Activated CD8-positive, alpha-beta memory T cell treated with anti-CD3 and anti-CD28 coated beads, Interleukin-2, amount 50 U/mL, for 48 hours (primary cell): Measurements from ENCODE around the gene PTBP3.
"Not testable (repeated sequence)": the region's sequence is repeated elsewhere in the genome, so short reads cannot be mapped to it uniquely, and the experiment has no call there.

Source experiments
- DNase-seq: peaks from one replicate; pipeline ENCODE4 v3.0.0-alpha.2; 2020

PTBP3 gene

GRCh38 chr9:112267086-112267485, 66.3 kb downstream of the PTBP3 start:
- not testable (repeated sequence) for DNase-seq

DNA sequence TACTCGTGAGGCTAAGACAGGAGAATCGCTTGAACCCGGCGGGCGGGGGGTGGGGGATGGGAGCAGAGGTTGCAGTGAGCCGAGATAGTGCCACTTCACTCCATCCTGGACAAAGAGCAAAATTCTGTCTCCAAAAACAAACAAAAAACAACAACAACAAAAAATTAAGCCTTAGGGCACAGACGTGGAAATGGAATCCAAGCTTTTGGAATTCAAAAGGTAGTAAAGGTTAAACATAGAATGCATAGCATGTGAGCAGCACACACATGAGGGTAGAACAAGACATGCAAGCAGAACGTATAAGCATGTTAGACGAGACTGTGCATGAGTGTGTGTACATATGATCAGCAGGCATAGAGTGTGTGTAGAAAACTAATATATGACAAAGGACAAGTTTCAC, 68.0 kb downstream of the PTBP3 start:
- DNase-seq: no peak

DNA sequence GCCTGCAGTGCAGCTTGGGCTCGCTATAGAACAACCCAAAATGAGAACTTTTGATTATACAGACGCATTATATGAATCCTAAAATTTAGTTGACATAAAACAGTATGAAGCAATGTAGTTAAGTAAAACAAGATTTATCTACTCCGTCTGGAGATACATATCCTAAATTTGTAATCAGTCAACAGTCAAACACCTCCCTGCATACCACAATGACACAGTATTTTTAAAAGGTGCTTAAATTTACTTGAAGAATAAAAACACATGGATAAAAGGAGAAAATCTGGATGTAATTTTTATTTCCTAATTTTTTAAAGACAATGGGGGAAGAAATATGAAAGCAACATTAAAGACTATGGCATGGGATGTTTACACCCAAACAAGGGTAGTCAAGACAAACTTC, 70.8 kb downstream of the PTBP3 start:
- DNase-seq: no peak

GRCh38 chr9:112261133-112261532, 72.3 kb downstream of the PTBP3 start:
- DNase-seq: no peak

DNA sequence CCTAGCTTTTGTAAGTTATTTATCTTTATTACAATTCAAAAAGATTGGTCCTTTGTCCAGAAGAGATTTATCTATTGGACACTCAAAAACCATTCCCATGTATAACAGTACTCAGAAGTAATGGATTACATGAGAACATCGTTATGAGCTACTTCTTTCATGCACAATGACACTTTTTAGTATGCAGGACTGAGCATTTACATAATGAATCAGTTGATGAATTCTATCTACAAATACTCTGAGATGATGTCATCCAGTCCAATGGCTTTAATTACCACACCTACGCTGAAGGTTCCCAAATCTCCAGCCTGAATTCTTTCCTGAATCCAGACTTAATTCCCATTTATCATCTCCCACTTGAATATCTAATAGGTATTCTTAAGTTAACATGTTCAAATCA, 75.3 kb downstream of the PTBP3 start:
- no peak for DNase-seq

DNA sequence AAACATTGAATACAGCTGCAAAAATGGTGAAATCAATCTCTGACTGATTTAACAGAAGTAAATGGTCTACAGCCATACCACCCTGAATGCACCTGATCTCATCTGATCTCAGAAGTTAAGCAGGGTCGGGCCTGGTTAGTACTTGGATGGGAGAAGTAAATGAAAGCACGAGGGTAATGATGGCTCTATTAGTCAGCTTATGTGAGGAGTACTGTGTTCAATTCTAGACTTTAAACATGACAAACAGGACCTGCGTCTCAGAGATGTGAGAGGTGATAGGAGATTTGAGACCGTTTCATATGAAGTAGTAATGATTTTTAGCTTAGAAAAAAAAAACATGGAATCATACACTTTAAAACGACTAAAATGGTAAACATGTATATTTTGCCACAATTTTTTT, 81.2 kb downstream of the PTBP3 start:
- DNase-seq: no peak

GRCh38 chr9:112249277-112249676, 84.1 kb downstream of the PTBP3 start:
- DNase-seq: no peak

- no peak for DNase-seq
These were observed 84.7 kb downstream of the PTBP3 start for GRCh38 chr9:112248722-112249121.

DNA sequence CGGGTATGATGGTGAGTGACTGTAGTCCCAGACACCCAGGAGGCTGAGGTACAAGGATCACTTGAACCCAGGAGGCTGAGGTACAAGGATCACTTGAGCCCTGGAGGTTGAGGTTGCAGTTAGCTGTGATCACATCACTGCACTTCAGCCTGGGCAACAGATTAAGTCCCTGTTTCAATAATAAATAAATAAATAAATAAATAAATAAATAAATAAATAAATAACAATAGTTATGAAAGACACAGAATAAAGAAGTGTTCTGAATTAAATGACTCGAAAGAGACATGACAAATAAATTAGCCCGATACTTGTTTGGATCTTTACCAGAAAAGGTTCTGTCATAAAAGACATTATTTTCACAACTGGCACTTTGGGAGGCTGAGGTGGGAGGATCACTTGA, 86.3 kb downstream of the PTBP3 start:
- DNase-seq: no peak

DNA sequence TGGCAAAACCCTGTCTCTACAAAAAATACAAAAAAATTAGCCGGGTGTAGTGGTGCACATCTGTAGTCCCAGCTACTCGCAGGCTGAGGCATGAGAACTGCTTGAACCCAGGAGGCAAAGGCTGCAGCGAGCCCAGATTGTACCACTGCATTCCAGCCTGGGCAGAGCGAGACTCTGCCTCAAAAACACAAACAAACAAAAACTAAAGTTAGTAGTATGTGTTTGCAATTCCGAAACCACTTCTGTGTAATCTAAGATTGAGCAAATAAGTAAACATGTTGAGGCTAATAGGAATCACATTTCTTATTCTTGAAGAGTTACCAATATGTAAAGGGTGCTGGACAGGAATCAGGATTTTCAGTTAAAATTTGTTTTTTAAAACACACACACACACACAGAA, 88.3 kb downstream of the PTBP3 start:
- DNase-seq: no peak

GRCh38 chr9:112242147-112242804, 91.1 kb downstream of the PTBP3 start:
- DNase-seq: no peak

GRCh38 chr9:112241491-112241890, 91.9 kb downstream of the PTBP3 start:
- no peak for DNase-seq

DNA sequence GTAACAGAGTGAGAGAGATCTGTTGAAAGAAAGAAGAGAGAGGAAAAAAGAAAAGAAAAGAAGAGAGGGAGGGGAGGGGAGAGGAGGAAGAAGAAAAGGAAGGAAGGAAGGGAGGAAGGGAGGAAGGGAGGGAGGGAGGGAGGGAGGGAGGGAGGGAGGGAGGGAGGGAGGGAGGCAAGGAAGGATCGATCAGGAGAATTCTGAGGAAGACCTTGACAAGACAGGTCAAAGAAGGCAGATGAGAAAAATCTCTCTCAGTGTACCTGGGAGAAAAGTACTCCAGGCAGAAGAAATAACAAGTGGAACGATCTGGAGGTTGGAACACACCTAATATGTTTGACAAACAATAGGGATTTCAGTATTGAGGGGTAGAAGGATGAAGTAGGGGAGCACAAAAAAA, 93.7 kb downstream of the PTBP3 start:
- DNase-seq: no peak

- no peak for DNase-seq
These were observed 94.1 kb downstream of the PTBP3 start for GRCh38 chr9:112239284-112239683.

- DNase-seq: no peak
These were observed 98.6 kb downstream of the PTBP3 start for GRCh38 chr9:112234779-112235178.

DNA sequence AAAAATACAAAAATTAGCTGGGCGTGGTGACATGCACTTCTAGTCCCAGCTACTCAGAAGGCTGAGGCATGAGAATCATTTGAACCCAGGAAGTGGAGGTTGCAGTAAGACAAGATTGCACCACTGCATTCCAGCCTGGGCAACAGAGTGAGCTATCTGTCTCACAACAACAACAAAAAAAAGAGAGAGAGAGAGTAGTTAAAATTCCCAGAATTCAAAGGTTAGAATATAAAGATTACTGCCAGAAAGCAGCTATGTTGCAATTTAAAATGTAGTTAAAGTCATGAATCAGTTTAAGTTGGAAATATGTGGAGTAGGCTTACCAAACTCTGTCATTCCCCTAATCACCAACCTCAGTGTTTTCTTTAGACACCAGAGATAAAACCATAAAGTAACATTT, 99.7 kb downstream of the PTBP3 start:
- DNase-seq: no peak

GRCh38 chr9:112232233-112232632, 101.2 kb downstream of the PTBP3 start:
- DNase-seq: no peak

DNA sequence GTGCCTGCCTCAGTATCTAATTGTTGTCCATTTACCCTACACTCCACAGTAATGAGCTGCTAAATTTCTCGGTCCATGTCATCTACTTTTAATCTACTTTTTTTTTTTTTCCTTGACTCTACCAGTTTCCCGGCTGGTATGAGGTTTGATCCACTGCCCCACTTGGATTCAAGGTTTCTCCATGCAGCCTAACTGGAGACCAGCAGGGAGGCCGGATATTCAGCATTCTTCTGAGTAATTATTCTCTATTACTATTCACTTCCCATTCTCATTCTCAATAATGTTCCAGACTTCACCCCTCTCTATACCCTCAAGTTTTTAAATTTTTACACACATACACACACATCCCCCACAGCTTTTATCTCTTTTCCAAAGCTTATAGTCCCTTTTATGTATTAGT, 107.3 kb downstream of the PTBP3 start:
- DNase-seq: no peak

- DNase-seq: no peak
These were observed 108.8 kb downstream of the PTBP3 start for GRCh38 chr9:112224401-112225289.

GRCh38 chr9:112218908-112219307, 114.5 kb downstream of the PTBP3 start:
- DNase-seq: no peak

GRCh38 chr9:112212926-112213325, 120.5 kb downstream of the PTBP3 start:
- no peak for DNase-seq

GRCh38 chr9:112207451-112207850, 126.0 kb downstream of the PTBP3 start:
- no peak for DNase-seq

- no peak for DNase-seq
These were observed 129.9 kb downstream of the PTBP3 start for GRCh38 chr9:112203536-112203935.

- DNase-seq: no peak
These were observed 132.7 kb downstream of the PTBP3 start for GRCh38 chr9:112200711-112201110.

- no peak for DNase-seq
These were observed 134.8 kb downstream of the PTBP3 start for GRCh38 chr9:112198646-112199045.
